Right cardiac atrium (tissue), 5 donors: ENCODE results near the gene HDC. TPM values are rescaled to one million over a fixed set of nuclear protein-coding genes. Genes with fewer than 3 reads are reported as not detected.

Experiments
- ATAC-seq, 2 donors: fragments of 200-7000 bp; cut with Tn5 transposase; one replicate each; pipeline versions ENCODE4 v1.8.0 to v1.9.1; 2020; ENCODE audit warnings: moderate library complexity in 2 of 2, mild to moderate bottlenecking in 1 of 2
- DNase-seq, 3 donors: peaks; one replicate each; pipeline ENCODE4 v3.0.0-alpha.2; 2020
- H3K27ac ChIP-seq: one replicate; pipeline ENCODE4 v1.5.1; 2013; ENCODE audit warnings: mild to moderate bottlenecking, low read length, control low read depth, moderate library complexity
- H3K27me3 ChIP-seq: one replicate; pipeline ENCODE4 v1.6.1; 2013; ENCODE audit not compliant: control insufficient read depth, insufficient read depth
- H3K4me1 ChIP-seq: one replicate; pipeline ENCODE4 v1.6.1; 2013; ENCODE audit warnings: low read length; ENCODE audit not compliant: control insufficient read depth, insufficient read depth
- H3K4me3 ChIP-seq: one replicate; pipeline ENCODE4 v1.5.1; 2013; ENCODE audit warnings: low read length, control low read depth
- H3K9me3 ChIP-seq: one replicate; pipeline ENCODE4 v1.6.1; 2013; ENCODE audit warnings: low read length; ENCODE audit not compliant: control insufficient read depth
- WGBS: extraction: QIAGEN DNeasy Blood & Tissue Kit; methylation state at CpG from one replicate; pipeline ENCODE4 v1.1.7; 2013; 5-methylcytosine and 5-hydroxymethylcytosine counted together
- intact Hi-C, 4 donors: fragments of 100-400 bp; cut with DNase I; formaldehyde crosslinking; loops; one replicate each; pipeline versions ENCODE4 v1.11.0 to v1.14.0; 2022 to 2023
- polyA plus RNA-seq: library from polyadenylated mRNA; stranded (reverse); fragments of 200-250 nt; gene quantifications from one replicate; pipeline ENCODE4 v1.2.3, GENCODE V29; 2013
- total RNA-seq, 4 donors: library from RNA; stranded (reverse); fragmentation: NEBNext Ultra II Directional; extraction: Animal tissue kit (Norgen Biotek cat#: 25700); gene quantifications; one replicate each; pipeline ENCODE4 v1.2.1, GENCODE V29; 2021
- donor health status: healthy with polysubstance abuse.
- donor health status: DM: no; HTN: yes; CAD: no.
- donor health status: DM: no; HTN: no; CAD: no.
- donor health status: DM: no; HTN: yes; CAD: no; lungs with severe emphysema.
- donor health status: DM: yes; HTN: yes; CAD: no.

Gene HDC
- total and polyA plus RNA-seq, 5 donors: 0.12 to 0.62 (median 0.56) TPM; not detected in 2

DNA sequence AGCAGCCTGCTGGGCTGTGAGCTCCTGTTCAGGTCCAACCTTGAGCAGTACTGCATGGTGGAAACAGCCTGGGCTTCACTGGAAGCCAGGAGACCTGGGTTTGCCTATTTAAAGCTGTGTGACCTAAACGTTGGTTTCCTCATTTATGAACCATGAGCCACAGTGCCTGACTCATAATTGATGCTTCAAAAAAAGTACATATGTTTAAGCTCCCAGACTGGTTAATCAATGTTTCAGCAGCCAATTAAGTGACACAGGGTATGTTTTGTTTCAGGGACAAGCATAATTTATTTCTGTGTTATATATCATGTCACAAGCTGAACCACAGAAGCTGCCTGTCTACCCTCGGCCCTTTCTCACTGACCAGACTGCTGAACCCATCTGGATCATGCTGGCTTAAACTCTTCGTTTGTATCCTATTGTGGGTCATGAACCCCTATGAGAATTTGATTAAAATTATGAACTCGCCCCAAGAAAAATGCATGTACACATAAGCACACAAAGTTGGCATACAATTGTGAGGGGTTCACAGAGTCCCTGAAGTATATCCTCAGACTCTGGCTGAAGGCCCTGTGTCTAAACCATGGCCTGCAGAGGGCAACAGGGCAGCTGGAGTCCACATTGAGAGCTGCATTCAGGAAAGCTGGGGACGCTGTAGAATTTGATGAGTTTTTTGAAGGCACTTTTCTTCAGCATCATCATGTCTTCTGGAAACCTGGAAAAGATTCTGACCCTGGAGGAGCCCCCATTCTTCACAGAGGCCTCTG lies 23.7 kb downstream of the HDC start:
- 74% methylated on average over 5 of the region's 5 CpGs for WGBS
- H3K4me3 ChIP-seq: no peak overlapping the region
- DNase-seq (no peak), ATAC-seq (no peak)
- no peak overlapping the region for H3K27ac ChIP-seq
- intact Hi-C loops: no loop called here
- no peaks in the 10 kb centered on the region for H3K4me1 ChIP-seq
- no peaks in the 10 kb centered on the region for H3K27me3 ChIP-seq
- no peaks in the 10 kb centered on the region for H3K9me3 ChIP-seq

DNA sequence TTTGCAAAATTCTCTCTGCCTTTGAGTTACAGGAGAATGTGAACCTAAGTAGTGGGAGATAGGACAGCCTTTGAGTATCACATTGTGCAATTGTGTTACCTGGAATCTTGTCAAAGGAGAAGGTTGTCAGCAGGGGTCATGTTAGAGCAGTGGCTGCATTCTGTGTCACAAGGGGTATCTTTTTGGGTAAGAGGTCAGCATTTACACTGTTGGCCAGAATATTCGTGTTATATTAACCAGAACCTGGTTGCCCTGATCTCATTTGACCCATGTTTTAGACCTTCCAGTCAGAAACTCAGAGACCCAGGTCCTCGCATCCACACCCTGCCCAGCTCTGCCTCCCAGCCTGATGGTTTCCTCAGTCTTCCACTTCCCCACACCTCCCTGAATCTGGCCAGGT lies 27.3 kb downstream of the HDC start:
- Histone ChIP-seq H3K27ac (no peak overlapping the region), H3K9me3 (no peaks in the 10 kb centered on the region), H3K4me3 (no peak overlapping the region), H3K4me1 (no peaks in the 10 kb centered on the region), H3K27me3 (no peaks in the 10 kb centered on the region)
- no peak for ATAC-seq
- no peak for DNase-seq
- intact Hi-C loops: no loop called here
- 80% methylated on average over 2 of the region's 2 CpGs for WGBS

DNA sequence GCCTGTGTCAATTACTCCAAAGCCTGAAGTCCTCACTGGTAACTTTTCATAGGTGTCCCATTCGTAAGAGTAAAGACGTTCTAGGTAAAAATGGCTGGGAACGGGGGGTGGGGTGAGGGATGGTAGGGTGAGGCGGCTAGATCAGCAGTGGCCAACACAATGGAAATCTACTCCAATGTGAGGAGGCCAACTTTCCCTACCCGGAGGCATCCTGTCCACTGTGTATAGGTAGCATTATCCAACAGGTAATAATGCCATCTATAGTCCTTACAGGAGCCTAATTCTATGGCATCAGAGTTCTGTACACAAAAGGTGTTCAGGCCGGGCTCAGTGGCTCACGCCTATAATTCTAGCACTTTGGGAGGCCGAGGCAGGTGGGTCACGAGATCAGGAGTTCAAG lies 29.1 kb downstream of the HDC start:
- no peak for ATAC-seq
- no peak overlapping the region for H3K27ac ChIP-seq
- intact Hi-C loops: no loop called here
- 91% methylated on average over 9 of the region's 9 CpGs for WGBS
- H3K9me3 ChIP-seq: no peaks in the 10 kb centered on the region
- no peak overlapping the region for H3K4me3 ChIP-seq
- H3K4me1 ChIP-seq: no peaks in the 10 kb centered on the region
- no peaks in the 10 kb centered on the region for H3K27me3 ChIP-seq
- no peak for DNase-seq

DNA sequence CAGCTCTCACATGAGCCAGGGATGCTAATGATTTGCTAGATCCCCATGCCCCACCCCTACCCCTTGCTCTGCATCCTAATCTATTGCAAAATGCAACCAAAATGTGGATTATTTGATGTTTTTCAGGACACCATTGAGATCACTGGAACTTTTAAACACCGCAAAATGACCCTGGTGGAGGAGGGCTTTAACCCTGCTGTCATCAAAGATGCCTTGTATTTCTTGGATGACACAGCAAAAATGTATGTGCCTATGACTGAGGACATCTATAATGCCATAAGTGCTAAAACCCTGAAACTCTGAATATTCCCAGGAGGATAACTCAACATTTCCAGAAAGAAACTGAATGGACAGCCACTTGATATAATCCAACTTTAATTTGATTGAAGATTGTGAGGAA lies 29.7 kb downstream of the HDC start:
- Histone ChIP-seq H3K27me3 (no peaks in the 10 kb centered on the region), H3K27ac (no peak overlapping the region), H3K4me3 (no peak overlapping the region), H3K9me3 (no peaks in the 10 kb centered on the region), H3K4me1 (no peaks in the 10 kb centered on the region)
- DNase-seq (no peak), ATAC-seq (no peak)
- intact Hi-C loops: no loop called here
- 81% methylated on average over 1 of the region's 1 CpG for WGBS

DNA sequence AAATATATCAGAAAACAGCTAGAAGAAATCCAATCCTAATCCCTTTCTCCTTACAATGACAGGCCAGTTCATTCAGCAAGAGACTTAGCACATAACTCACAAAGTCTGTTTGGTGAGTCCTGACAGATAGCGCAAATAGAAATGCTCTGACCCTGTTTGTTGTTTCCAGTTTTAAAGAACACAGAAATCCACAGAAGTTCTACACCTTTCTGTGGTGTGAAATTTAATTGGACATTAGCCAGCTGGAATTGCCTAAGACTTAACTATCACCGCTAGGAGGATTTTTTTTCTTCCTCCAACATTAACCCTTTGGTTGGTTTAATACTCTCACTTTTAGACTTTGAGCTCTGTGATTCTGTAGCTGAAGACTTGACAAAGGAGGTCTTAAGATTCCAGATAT lies 30.8 kb downstream of the HDC start:
- no peaks in the 10 kb centered on the region for H3K9me3 ChIP-seq
- no peaks in the 10 kb centered on the region for H3K4me1 ChIP-seq
- no peaks in the 10 kb centered on the region for H3K27me3 ChIP-seq
- 41% methylated on average over 2 of the region's 2 CpGs for WGBS
- H3K27ac ChIP-seq: no peak overlapping the region
- DNase-seq (no peak), ATAC-seq (no peak)
- intact Hi-C loops: no loop called here
- no peak overlapping the region for H3K4me3 ChIP-seq

DNA sequence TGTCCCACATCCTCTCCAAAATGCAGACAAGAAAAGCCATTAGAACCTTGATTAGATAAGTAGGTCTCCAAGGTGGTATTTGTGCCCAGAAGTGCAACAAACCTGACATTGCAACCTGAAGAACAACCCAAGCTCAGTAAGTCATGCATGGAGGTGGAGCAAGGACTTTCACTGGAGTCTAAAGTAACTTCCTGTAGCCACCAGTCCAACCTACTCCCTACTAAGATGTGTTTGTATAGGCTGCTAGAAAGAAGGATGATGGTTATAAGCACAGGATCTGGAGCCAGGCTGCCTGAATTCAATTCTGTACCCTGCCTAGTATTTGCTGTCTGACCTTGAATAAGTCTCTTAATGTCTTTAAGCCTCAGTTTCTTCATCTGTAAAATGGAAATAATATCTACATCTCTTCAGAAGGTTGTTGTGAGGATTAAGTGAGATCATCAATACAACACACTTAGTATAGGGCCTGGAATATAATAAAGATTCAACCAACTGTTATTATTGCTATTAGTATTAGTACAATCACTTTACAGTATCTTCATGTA lies 32.3 kb downstream of the HDC start:
- no peak for ATAC-seq
- H3K4me3 ChIP-seq: no peak overlapping the region
- no peak for DNase-seq
- intact Hi-C loops: no loop called here
- H3K27me3 ChIP-seq: no peaks in the 10 kb centered on the region
- H3K27ac ChIP-seq: no peak overlapping the region
- H3K9me3 ChIP-seq: no peaks in the 10 kb centered on the region
- H3K4me1 ChIP-seq: no peaks in the 10 kb centered on the region

DNA sequence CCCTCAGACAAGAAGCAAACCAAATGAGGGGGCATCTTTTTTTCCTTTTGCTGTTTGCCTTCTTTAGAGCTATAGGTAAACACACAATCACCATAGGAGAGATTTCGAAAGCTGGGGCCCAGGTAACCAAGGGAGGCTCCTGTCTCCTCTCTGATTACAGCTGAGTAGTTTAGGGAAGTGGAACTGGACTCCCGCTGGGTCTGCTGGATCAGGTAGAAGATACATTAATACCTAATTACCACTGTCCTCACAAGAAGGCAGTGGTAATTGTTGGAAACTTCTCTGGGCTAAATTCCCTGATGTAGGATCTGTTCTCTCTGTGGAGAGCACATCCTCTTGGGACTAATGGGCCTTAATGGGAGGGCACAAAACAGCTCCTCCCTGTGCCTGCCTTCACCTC lies 32.7 kb downstream of the HDC start:
- Histone ChIP-seq H3K4me3 (no peak overlapping the region), H3K9me3 (no peaks in the 10 kb centered on the region), H3K4me1 (no peaks in the 10 kb centered on the region), H3K27me3 (no peaks in the 10 kb centered on the region), H3K27ac (no peak overlapping the region)
- DNase-seq (no peak), ATAC-seq (no peak)
- intact Hi-C loops: no loop called here
- 89% methylated on average over 2 of the region's 2 CpGs for WGBS

DNA sequence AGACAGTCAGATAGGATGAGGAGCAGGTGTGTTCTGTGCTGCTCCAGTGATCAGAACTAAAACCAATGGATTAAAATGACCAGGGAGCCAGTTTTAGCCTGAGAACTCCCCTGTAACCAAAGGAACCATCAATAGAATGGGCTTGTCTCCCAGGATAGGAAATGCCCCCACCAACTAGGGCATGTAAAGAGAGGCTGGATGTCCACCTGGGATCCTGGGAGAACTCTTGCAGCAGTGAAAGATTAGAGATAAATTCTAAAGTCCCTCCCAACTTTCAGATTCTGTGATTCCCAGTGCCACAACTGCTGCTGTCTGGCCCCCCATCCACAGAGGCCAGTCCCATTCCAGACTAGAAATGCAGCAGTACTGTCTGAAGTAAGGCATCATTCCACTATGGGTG lies 33.8 kb downstream of the HDC start:
- ATAC-seq: no peak
- no peaks in the 10 kb centered on the region for H3K27me3 ChIP-seq
- H3K4me3 ChIP-seq: no peak overlapping the region
- H3K9me3 ChIP-seq: no peaks in the 10 kb centered on the region
- DNase-seq: no peak
- intact Hi-C loops: no loop called here
- no peaks in the 10 kb centered on the region for H3K4me1 ChIP-seq
- H3K27ac ChIP-seq: no peak overlapping the region

DNA sequence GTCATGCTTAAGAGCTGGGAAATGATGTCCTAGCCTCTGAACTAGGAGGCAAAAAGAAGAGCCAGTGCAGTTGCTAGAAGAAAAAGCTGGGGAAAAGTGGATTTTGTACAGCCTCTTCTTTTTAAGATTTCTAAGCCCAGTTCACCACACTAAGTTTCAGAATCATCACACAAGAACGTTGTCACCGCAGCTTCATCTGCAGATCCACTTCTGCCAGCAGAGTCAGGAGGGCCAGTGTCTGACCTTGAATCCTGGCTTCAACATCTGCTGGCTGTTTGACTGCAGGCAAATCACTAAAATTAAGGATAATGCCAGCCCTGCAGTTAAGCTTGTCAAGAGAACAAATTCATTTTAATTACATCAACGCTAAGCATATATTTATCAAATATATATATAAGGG lies 36.2 kb downstream of the HDC start:
- Histone ChIP-seq H3K27ac (no peak overlapping the region), H3K27me3 (no peaks in the 10 kb centered on the region), H3K4me3 (no peak overlapping the region), H3K9me3 (no peaks in the 10 kb centered on the region), H3K4me1 (no peaks in the 10 kb centered on the region)
- DNase-seq (no peak), ATAC-seq (no peak)
- WGBS: 59% methylated on average over 3 of the region's 3 CpGs
- intact Hi-C loops: no loop called here

DNA sequence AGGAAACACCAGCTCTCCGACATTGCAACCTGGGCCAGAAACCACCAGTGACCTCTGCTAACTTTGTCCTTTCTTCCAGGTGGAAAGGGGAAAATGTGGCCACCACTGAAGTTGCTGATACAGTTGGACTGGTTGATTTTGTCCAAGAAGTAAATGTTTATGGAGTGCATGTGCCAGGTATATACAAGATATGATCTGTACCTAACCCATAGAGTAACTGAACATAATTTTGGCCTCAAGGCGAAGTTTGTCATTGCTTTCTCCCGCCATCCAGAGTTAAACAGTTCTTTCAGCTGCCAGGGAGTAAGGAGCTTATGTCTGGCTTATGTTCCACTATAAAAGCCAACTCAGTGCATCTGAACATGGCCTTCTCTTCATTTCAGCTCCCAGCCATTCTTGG lies 36.7 kb downstream of the HDC start:
- H3K4me1 ChIP-seq: no peaks in the 10 kb centered on the region
- H3K4me3 ChIP-seq: no peak overlapping the region
- H3K27ac ChIP-seq: no peak overlapping the region
- no peaks in the 10 kb centered on the region for H3K27me3 ChIP-seq
- intact Hi-C loops: no loop called here
- ATAC-seq (no peak), DNase-seq (no peak)
- WGBS: 94% methylated on average over 3 of the region's 3 CpGs
- no peaks in the 10 kb centered on the region for H3K9me3 ChIP-seq

DNA sequence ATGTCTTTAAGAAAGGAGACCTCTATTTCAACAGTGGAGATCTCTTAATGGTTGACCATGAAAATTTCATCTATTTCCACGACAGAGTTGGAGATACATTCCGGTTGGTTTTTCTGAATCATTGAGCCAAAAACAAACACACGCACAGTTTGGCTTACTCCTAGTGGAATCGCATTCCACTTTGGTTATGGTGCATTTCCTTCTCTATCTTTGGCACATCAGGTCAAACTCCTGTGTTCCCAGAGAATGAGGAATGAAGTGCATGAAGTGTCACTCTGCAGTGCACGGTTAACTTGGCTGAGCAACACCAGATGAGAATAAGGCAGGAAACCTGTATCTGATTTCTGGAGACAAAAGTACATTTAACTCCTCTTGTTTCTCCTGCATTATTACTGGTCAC lies 38.5 kb downstream of the HDC start:
- Histone ChIP-seq H3K4me1 (no peaks in the 10 kb centered on the region), H3K27me3 (no peaks in the 10 kb centered on the region), H3K4me3 (no peak overlapping the region), H3K27ac (no peak overlapping the region), H3K9me3 (no peaks in the 10 kb centered on the region)
- WGBS: 68% methylated on average over 5 of the region's 5 CpGs
- ATAC-seq (no peak), DNase-seq (no peak)
- intact Hi-C loops: no loop called here

DNA sequence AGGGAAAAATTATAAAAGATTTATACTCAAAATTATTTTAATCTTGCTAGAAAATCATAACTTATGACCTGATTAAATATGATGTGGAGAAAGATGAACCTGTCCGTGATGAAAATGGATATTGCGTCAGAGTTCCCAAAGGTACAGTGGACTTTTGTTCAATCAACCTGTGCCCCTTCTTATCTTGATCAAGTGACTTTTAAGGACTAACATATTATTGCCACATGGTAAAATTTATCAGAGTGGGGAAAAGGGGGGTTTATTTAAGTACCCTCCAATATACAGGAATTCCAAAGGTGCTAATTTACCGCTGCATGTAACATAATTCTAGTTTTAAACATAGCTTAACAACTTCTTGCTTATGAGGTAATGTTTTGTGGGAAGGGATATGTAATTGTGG lies 39.6 kb downstream of the HDC start:
- WGBS: 96% methylated on average over 3 of the region's 3 CpGs
- no peaks in the 10 kb centered on the region for H3K9me3 ChIP-seq
- no peaks in the 10 kb centered on the region for H3K4me1 ChIP-seq
- H3K27ac ChIP-seq: no peak overlapping the region
- no peak for ATAC-seq
- DNase-seq: no peak
- H3K27me3 ChIP-seq: no peaks in the 10 kb centered on the region
- H3K4me3 ChIP-seq: no peak overlapping the region
- intact Hi-C loops: no loop called here
